ENCODE data around the gene CENPF.

- TF ChIP-seq CTCF (IDR thresholded peaks at IDR 0.05 in 4 of 5, conservative IDR thresholded peaks at IDR 0.05 in 1 of 5) (no peak), POLR2A (IDR thresholded peaks at IDR 0.05) (no peak)
Observed at GRCh38 chr1:214707306-214708087, 104.5 kb downstream of the CENPF start.
